Heart right ventricle (tissue), 16 donors: ENCODE data around the gene FAM163B. TPM values are rescaled to one million over a fixed set of nuclear protein-coding genes. Genes with fewer than 3 reads are reported as not detected.

Experiments used
- ATAC-seq, 8 donors: fragments of 200-7000 bp; cut with Tn5 transposase; one replicate each; pipeline ENCODE4 v1.9.1; 2020; ENCODE audit warnings: mild to moderate bottlenecking in 8 of 8, moderate library complexity in 8 of 8, moderate number of reproducible peaks in 1 of 8
- DNase-seq, 2 donors: peaks; one replicate each; pipeline ENCODE4 v3.0.0-alpha.2; 2020
- H3K27ac ChIP-seq, 10 donors: fragments of 200-600 bp; sonication (generic) in 2 of 10; one replicate each; pipeline versions ENCODE4 v1.5.0 to v1.8.0; 2020 to 2022; ENCODE audit warnings: mild to moderate bottlenecking in 3 of 10
- H3K27me3 ChIP-seq, 7 donors: fragments of 200-600 bp; one replicate each; pipeline ENCODE4 v1.8.0; 2021 to 2022; ENCODE audit warnings: mild to moderate bottlenecking in 2 of 7
- H3K36me3 ChIP-seq, 9 donors: fragments of 200-600 bp; sonication (generic) in 1 of 9; one replicate each; pipeline versions ENCODE4 v1.5.0 to v1.8.0; 2020 to 2022; ENCODE audit warnings: mild to moderate bottlenecking in 2 of 9
- H3K4me1 ChIP-seq, 9 donors: fragments of 200-600 bp; sonication (generic) in 1 of 9; one replicate each; pipeline versions ENCODE4 v1.5.0 to v1.8.0; 2020 to 2022; ENCODE audit warnings: mild to moderate bottlenecking in 4 of 9
- H3K4me3 ChIP-seq, 10 donors: fragments of 200-600 bp; sonication (generic) in 2 of 10; one replicate each; pipeline versions ENCODE4 v1.5.0 to v1.8.0; 2020 to 2022; ENCODE audit warnings: mild to moderate bottlenecking in 7 of 10, moderate library complexity in 2 of 10
- H3K9me3 ChIP-seq, 11 donors: fragments of 200-600 bp in 10 of 11; sonication (generic) in 2 of 11; one replicate each; pipeline versions ENCODE4 v1.5.0 to v1.8.0; 2013 to 2022; ENCODE audit warnings: mild to moderate bottlenecking in 2 of 11, control low read depth in 1 of 11, moderate library complexity in 1 of 11
- CTCF ChIP-seq, 9 donors: fragments of 200-600 bp; sonication (generic) in 2 of 9; IDR thresholded peaks; one replicate each; pipeline versions ENCODE4 v1.5.0 to v1.8.0; 2021 to 2022; ENCODE audit warnings: antibody characterized with exemption in 9 of 9, mild to moderate bottlenecking in 5 of 9, moderate library complexity in 1 of 9
- whole genome bisulfite sequencing, 2 donors: extraction: QIAGEN DNeasy Blood & Tissue Kit; methylation state at CpG; one replicate each; pipeline ENCODE4 v1.1.7; 2013; ENCODE audit warnings: inconsistent platforms in 1 of 2; 5-methylcytosine and 5-hydroxymethylcytosine counted together
- intact Hi-C, 10 donors: fragments of 100-400 bp; cut with DNase I; formaldehyde crosslinking; loops; one replicate each; pipeline versions ENCODE4 v1.11.1 to v1.14.2; 2022
- polyA plus RNA-seq, 2 donors: library from polyadenylated mRNA; stranded (reverse); fragments of 200-250 nt; gene quantifications; one replicate each; pipeline ENCODE4 v1.2.3, GENCODE V29; 2013
- total RNA-seq, 10 donors: library from RNA; stranded (reverse); fragmentation: NEBNext Ultra II Directional in 3 of 10; extraction: Animal tissue kit (Norgen Biotek cat#: 25700) in 3 of 10; gene quantifications; one replicate each; pipeline versions ENCODE4 v1.2.1 to v1.2.4, GENCODE V29; 2021 to 2023
- donor health status: Arrhythmogenic right ventricular cardiomyopathy.
- donor health status: ischemic (EF 13 %, LVEDD 7.1; RV severe dilation, severe dysfunction).
- donor health status: healthy with polysubstance abuse.
- donor health status: DM: no; HTN: yes; CAD: no.
- donor health status: DM: no; HTN: no; CAD: no.
- donor health status: ischemic (EF 25% LVEDD 6.9; RV normal size, moderate dysfunction).
- donor health status: ischemic (EF 25% LVEDD 5.7; RV mildly dilated, moderate dysfunction).
- donor health status: healthy.
- donor health status: DM: yes; HTN: yes; CAD: no.
- donor health status: Ischemic cardiomyopathy.
- donor health status: ischemic (EF 35%, LVEDD 5.7; RV mildly dilated, moderate dysfunction).
- donor health status: nonischemic (EF 11% LVEDD 7.7; RV severe dilation, severe dysfunction).
- donor health status: DM: yes; HTN: yes; CAD: no.
- donor health status: PGD.
- donor health status: ischemic (EF 29% LVEDD 5.4; RV normal size, mild dysfunction).
- donor health status: nonischemic (EF 23%, LVEDD 6.1; RV moderate dilation, normal function).

Gene FAM163B
- total and polyA plus RNA-seq, 12 donors, result 0.19 TPM; not detected in 11

- TF ChIP-seq CTCF (IDR thresholded peaks at IDR 0.05), result no peak
- no peak overlapping the region for H3K4me3 ChIP-seq
- H3K27me3 ChIP-seq, result no peaks in the 10 kb centered on the region
- ATAC-seq (no peak), DNase-seq (no peak)
- 87 to 97% methylated on average over 8 of the region's 8 CpGs for WGBS, 2 donors
- H3K36me3 ChIP-seq, result peaks cover 0 to 25% (median 0%) of the 10 kb centered on the region in 9 donors
- H3K27ac ChIP-seq, result no peak overlapping the region
- H3K4me1 ChIP-seq, result peaks cover 20 to 38% (median 27%) of the 10 kb centered on the region in 9 donors
- intact Hi-C loops, result no loop called here
- no peaks in the 10 kb centered on the region for H3K9me3 ChIP-seq
These were observed 54.5 kb downstream of the FAM163B start for GRCh38 chr9:133554729-133555128.

GRCh38 chr9:133553973-133554713 lies 55.0 kb downstream of the FAM163B start:
- 88 to 89% methylated on average over 31 of the region's 31 CpGs for WGBS, 2 donors
- Histone ChIP-seq H3K9me3 (no peaks in the 10 kb centered on the region), H3K4me1 (peaks cover 17 to 33% (median 22%) of the 10 kb centered on the region in 9 donors), H3K4me3 (no peak overlapping the region), H3K27ac (no peak overlapping the region), H3K36me3 (peaks cover 0 to 27% (median 0%) of the 10 kb centered on the region in 9 donors), H3K27me3 (no peaks in the 10 kb centered on the region)
- no peak for ATAC-seq
- intact Hi-C loops, result no loop called here
- DNase-seq, result no peak
- TF ChIP-seq CTCF (IDR thresholded peaks at IDR 0.05), result no peak

GRCh38 chr9:133553123-133553522 lies 56.1 kb downstream of the FAM163B start:
- WGBS, 2 donors, result 87 to 97% methylated on average over 10 of the region's 10 CpGs
- Histone ChIP-seq H3K27ac (no peak overlapping the region), H3K4me1 (peaks cover 6 to 22% (median 11%) of the 10 kb centered on the region in 9 donors), H3K9me3 (no peaks in the 10 kb centered on the region), H3K27me3 (no peaks in the 10 kb centered on the region), H3K4me3 (no peak overlapping the region), H3K36me3 (peaks cover 0 to 27% (median 0%) of the 10 kb centered on the region in 9 donors)
- no peak for TF ChIP-seq CTCF (IDR thresholded peaks at IDR 0.05)
- intact Hi-C loops, result no loop called here
- DNase-seq (no peak), ATAC-seq (no peak)

- no peak for TF ChIP-seq CTCF (IDR thresholded peaks at IDR 0.05)
- intact Hi-C loops, result no loop called here
- Histone ChIP-seq H3K9me3 (no peaks in the 10 kb centered on the region), H3K27ac (no peak overlapping the region), H3K27me3 (no peaks in the 10 kb centered on the region), H3K4me1 (peaks cover 0 to 13% (median 3%) of the 10 kb centered on the region in 9 donors), H3K4me3 (no peak overlapping the region), H3K36me3 (peaks cover 0 to 32% (median 0%) of the 10 kb centered on the region in 9 donors)
- ATAC-seq, result no peak
- DNase-seq, result no peak
- WGBS, 2 donors, result 88 to 94% methylated on average over 8 of the region's 8 CpGs
These were observed 57.0 kb downstream of the FAM163B start for GRCh38 chr9:133552236-133552635.
